Gastrocnemius medialis (tissue), 4 donors: ENCODE measurements around the gene NRROS. TPM values are rescaled to one million over a fixed set of nuclear protein-coding genes. Genes with fewer than 3 reads are reported as not detected.
"Not testable (repeated sequence)": the region's sequence is repeated elsewhere in the genome, so short reads cannot be mapped to it uniquely, and the experiment has no call there.

ENCODE experiments used
- ATAC-seq, 2 donors: fragments of 150-250 bp; one replicate each; pipeline ENCODE4 v1.9.1; 2016
- DNase-seq, 2 donors: peaks; one replicate each; pipeline ENCODE4 v3.0.0-alpha.2; 2019
- H3K27ac ChIP-seq, 4 donors: fragments of 200-600 bp; sonication (generic); 1 replicate in 1 of 4; 2 replicates in 3 of 4; pipeline ENCODE4 v1.5.1; 2016 to 2018; ENCODE audit warnings: mild to moderate bottlenecking in 2 of 4, moderate library complexity in 1 of 4
- H3K27me3 ChIP-seq, 3 donors: fragments of 200-600 bp; sonication (generic) in 2 of 3; 1 replicate in 1 of 3; 2 replicates in 2 of 3; pipeline versions ENCODE4 v1.5.1 to v1.6.0; 2016 to 2019; ENCODE audit warnings: mild to moderate bottlenecking in 1 of 3, moderate library complexity in 1 of 3
- H3K36me3 ChIP-seq, 2 donors: fragments of 200-600 bp; sonication (generic) in 1 of 2; one replicate each; pipeline ENCODE4 v1.5.1; 2017 to 2018
- H3K4me1 ChIP-seq, 2 donors: fragments of 200-600 bp; sonication (generic) in 1 of 2; one replicate each; pipeline ENCODE4 v1.5.1; 2016 to 2017; ENCODE audit warnings: mild to moderate bottlenecking in 2 of 2
- H3K4me3 ChIP-seq, 4 donors: fragments of 200-600 bp; sonication (generic) in 3 of 4; 1 replicate in 1 of 4; 2 replicates in 3 of 4; pipeline ENCODE4 v1.5.1; 2016 to 2019; ENCODE audit warnings: mild to moderate bottlenecking in 2 of 4
- H3K9me3 ChIP-seq, 3 donors: fragments of 200-600 bp; sonication (generic) in 2 of 3; 1 replicate in 1 of 3; 2 replicates in 2 of 3; pipeline ENCODE4 v1.5.1; 2016 to 2019
- POLR2A ChIP-seq, 2 donors: fragments of 450-650 bp; IDR thresholded peaks; one replicate each; pipeline ENCODE4 v1.6.1; 2017; ENCODE audit warnings: antibody characterized with exemption in 2 of 2, mild to moderate bottlenecking in 2 of 2, moderate library complexity in 2 of 2
- in situ Hi-C, 4 donors: fragments of 200-750 bp; cut with MboI; loops; one replicate each; pipeline versions ENCODE4 v1.15.0 to v1.8.0; 2017; ENCODE audit warnings: low sequenced_read_pairs in 4 of 4
- intact Hi-C: fragments of 100-400 bp; cut with DNase I; formaldehyde crosslinking; loops from one replicate; pipeline ENCODE4 v1.15.1; 2023; ENCODE audit warnings: low total_unique reads
- total RNA-seq, 4 donors: library from RNA; depleted of rRNA; stranded (reverse); fragments of >200 nt; gene quantifications; one replicate each; pipeline versions ENCODE4 v1.1.0 to v1.2.3, GENCODE V29; 2016
- TF ChIP-seq, protein P1 (sequence below), 5 experiments: fragments of 450-650 bp in 3 of 5; fragments of 200-600 bp in 2 of 5; sonication (generic) in 2 of 5; IDR thresholded peaks in 4 of 5; conservative IDR thresholded peaks in 1 of 5; 1 replicate in 4 of 5; 2 replicates in 1 of 5; pipeline ENCODE4 v1.5.1; 2016 to 2019; ENCODE audit warnings: antibody characterized with exemption in 5 of 5, mild to moderate bottlenecking in 3 of 5, moderate library complexity in 3 of 5

Gene NRROS
- total RNA-seq, 4 donors from 2014 or later, result 0.31 to 1.7 (median 0.96) TPM

DNA sequence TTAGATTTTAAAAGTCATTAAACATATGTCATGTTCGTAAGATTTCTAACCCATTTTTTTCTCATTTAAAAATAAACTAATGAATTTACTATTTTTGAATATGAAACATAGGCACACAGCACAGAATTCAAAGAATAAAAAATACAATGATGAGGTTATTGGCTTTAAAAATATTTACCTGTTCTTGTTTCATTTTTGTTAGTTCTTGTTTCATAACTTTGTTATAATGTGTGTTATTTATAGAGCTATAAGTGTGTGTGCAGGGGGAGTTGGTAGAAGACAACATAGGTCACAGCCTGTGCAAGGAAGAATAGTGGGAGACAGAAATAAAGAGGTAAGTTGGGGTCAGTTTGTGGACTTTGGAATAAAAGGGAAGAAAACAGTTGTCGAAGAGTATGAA, 30.8 kb upstream of the NRROS start:
- H3K27ac ChIP-seq, result no peak overlapping the region
- DNase-seq, result no peak
- no peaks in the 10 kb centered on the region for H3K9me3 ChIP-seq
- intact Hi-C loops (loop anchor here (1.0 kb wide), 1 partner anchor 77 kb away; no protein-coding TSS in a partner anchor), in situ Hi-C loops (loop anchor here in 1 of 4 donors (10.0 kb wide), 1 partner anchor 76 kb away; no protein-coding TSS in a partner anchor)
- no peak for ATAC-seq
- no peaks in the 10 kb centered on the region for H3K36me3 ChIP-seq
- no peaks in the 10 kb centered on the region for H3K27me3 ChIP-seq
- peaks cover 0 to 17% of the 10 kb centered on the region in 2 donors for H3K4me1 ChIP-seq
- H3K4me3 ChIP-seq, result no peak overlapping the region
- TF ChIP-seq POLR2A (IDR thresholded peaks at IDR 0.05), result no peak

DNA sequence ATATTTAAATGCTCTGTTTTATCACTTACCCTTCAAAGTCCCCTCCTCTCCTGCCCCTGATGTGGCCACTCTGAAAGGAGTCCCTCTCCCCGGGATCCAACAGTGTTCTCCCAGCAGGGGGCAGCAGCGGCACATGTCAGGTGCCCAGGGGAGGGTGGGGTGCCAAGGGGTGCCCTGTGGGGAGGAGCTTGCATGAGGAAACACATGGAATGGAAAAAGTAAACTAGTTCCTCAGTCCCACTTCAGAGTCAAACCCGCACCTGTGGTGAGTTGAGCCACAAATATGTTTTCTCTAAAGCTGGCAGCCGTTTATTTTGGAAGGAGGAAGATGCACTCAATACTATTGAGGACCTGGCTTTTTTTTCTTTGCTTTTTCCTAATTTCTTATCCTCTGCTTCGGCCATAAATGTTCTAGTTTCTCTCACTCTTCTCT, 30.1 kb upstream of the NRROS start:
- Histone ChIP-seq H3K27me3 (no peaks in the 10 kb centered on the region), H3K4me3 (no peak overlapping the region), H3K36me3 (no peaks in the 10 kb centered on the region), H3K4me1 (peaks cover 0 to 17% of the 10 kb centered on the region in 2 donors), H3K27ac (no peak overlapping the region), H3K9me3 (no peaks in the 10 kb centered on the region)
- in situ Hi-C loops (loop anchor here in 1 of 4 donors (10.0 kb wide), 1 partner anchor 75 kb away; no protein-coding TSS in a partner anchor), intact Hi-C loops (loop anchor here (1.0 kb wide), 1 partner anchor 76 kb away; no protein-coding TSS in a partner anchor)
- TF ChIP-seq POLR2A (IDR thresholded peaks at IDR 0.05), result no peak
- TF ChIP-seq, protein P1, sequence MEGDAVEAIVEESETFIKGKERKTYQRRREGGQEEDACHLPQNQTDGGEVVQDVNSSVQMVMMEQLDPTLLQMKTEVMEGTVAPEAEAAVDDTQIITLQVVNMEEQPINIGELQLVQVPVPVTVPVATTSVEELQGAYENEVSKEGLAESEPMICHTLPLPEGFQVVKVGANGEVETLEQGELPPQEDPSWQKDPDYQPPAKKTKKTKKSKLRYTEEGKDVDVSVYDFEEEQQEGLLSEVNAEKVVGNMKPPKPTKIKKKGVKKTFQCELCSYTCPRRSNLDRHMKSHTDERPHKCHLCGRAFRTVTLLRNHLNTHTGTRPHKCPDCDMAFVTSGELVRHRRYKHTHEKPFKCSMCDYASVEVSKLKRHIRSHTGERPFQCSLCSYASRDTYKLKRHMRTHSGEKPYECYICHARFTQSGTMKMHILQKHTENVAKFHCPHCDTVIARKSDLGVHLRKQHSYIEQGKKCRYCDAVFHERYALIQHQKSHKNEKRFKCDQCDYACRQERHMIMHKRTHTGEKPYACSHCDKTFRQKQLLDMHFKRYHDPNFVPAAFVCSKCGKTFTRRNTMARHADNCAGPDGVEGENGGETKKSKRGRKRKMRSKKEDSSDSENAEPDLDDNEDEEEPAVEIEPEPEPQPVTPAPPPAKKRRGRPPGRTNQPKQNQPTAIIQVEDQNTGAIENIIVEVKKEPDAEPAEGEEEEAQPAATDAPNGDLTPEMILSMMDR (IDR thresholded peaks at IDR 0.05 in 4 of 5, conservative IDR thresholded peaks at IDR 0.05 in 1 of 5), result peak; percentile 45 to 79 (median 76)
- ATAC-seq (peak; percentile 60 to 78), DNase-seq (peak; percentile 56 to 71)

DNA sequence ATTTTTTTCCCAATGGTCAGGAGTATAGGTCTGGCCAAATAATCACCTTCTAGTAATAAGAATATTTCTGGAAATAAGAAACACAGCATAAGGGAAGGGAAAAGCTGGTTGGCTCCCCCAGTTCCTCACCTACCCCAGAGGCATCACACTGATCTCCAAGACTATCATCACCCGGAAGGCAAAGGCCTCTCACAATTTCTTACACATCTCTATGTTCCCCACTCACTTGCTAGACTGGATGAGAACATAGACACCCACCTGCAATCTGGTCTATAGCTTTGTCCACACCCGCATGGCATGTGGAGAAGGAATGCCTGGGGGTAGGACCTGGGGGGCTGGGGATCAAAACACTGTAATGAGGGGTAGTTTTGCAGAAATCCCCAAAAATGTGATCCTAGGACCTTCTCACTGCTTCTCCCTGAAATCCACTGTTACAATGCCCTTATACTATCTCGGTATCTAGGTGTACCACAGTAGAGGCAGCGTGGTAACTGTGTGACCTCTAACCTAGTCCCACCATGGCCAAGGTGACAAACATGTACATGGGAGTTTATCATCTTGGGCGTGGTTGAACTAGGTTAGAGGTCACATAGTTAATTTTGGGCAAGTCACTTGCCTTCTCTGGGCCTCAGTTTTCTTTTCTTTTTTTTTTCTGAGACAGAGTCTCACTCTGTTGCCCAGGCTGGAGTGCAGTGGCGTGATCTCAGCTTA, 29.5 kb upstream of the NRROS start:
- H3K27ac ChIP-seq, result no peak overlapping the region

DNA sequence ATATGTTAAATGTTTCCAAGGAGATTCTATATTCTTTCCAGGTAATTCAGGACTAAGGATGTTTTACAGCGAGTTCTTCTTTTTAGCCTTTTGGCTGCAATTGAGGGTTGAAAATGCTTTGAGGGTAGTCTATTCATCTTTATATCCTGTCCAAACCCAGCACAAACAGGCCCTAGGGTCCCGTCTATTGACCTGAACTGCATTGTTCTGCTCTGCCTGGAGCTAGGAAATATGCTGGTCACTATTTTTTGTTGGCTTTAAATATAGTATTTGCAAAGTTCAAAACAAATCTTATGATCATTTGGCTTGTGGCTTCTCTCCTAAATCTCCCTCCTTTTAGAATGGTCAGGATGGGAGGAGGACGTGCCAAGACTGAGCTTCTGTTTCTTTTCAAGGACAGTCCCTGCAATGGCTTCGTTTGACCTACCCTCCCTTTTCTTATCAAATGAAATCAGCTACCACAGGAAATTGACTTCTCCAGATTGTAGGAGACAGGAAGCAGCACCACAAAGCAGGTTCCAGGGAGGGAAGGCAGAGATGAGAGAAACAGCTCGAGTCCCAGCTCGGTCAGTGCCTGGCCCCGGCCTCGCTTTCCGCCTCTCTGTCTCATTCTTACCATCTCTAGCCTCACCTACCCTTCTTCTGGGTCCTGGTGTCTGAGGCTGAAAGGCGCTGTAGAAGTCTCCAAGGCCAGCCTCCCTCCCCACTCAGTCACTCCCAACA, 27.6 kb upstream of the NRROS start:
- H3K4me1 ChIP-seq, result peaks cover 0 to 17% of the 10 kb centered on the region in 2 donors
- intact Hi-C loops (no loop called here), in situ Hi-C loops (loop anchor here in 1 of 4 donors (10.0 kb wide), 1 partner anchor 73 kb away; no protein-coding TSS in a partner anchor)
- no peaks in the 10 kb centered on the region for H3K36me3 ChIP-seq
- H3K27ac ChIP-seq, result peak overlapping the region; percentile 37 to 58 (median 52)
- ATAC-seq, result peak in 1 of 2 donors; percentile 45
- H3K4me3 ChIP-seq, result no peak overlapping the region
- DNase-seq, result no peak
- TF ChIP-seq, protein P1 (IDR thresholded peaks at IDR 0.05 in 4 of 5, conservative IDR thresholded peaks at IDR 0.05 in 1 of 5), result no peak
- no peak for TF ChIP-seq POLR2A (IDR thresholded peaks at IDR 0.05)
- no peaks in the 10 kb centered on the region for H3K9me3 ChIP-seq
- no peaks in the 10 kb centered on the region for H3K27me3 ChIP-seq

More for the DNA sequence above, 29.5 kb upstream of the NRROS start:
- intact Hi-C loops, result loop anchor here (1.0 kb wide), 1 partner anchor 75 kb away; no protein-coding TSS in a partner anchor
- ATAC-seq (no peak), DNase-seq (no peak)
- no peaks in the 10 kb centered on the region for H3K27me3 ChIP-seq
- peaks cover 0 to 17% of the 10 kb centered on the region in 2 donors for H3K4me1 ChIP-seq
- H3K36me3 ChIP-seq, result no peaks in the 10 kb centered on the region
- in situ Hi-C loops, result loop anchor here in 2 of 4 donors (10.0 kb wide), 1 partner anchor 75 kb away; no protein-coding TSS in a partner anchor
- H3K9me3 ChIP-seq, result no peaks in the 10 kb centered on the region
- TF ChIP-seq POLR2A (IDR thresholded peaks at IDR 0.05), result no peak
- TF ChIP-seq, protein P1 (IDR thresholded peaks at IDR 0.05 in 4 of 5, conservative IDR thresholded peaks at IDR 0.05 in 1 of 5), result no peak
- no peak overlapping the region for H3K4me3 ChIP-seq

DNA sequence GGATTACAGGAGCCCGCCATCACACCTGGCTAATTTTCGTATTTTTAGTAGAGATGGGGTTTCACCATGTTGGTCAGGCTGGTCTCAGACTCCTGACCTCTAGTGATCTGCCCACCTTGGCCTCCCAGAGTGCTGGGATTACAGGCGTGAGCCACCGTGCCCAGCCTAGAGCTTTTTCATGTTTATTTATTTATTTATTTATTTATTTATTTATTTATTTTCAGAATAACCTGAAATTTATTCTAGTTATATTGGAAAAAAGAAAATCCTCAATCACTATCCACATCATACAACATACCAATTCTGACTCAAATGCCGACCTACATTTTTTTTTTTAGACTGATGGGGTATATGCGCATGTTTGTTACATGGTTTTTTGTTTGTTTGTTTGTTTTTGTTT, 24.3 kb upstream of the NRROS start:
- ATAC-seq, H3K27ac ChIP-seq, H3K27me3 ChIP-seq, H3K36me3 ChIP-seq, intact Hi-C loops, DNase-seq, H3K4me3 ChIP-seq, H3K9me3 ChIP-seq: not testable (repeated sequence)
- H3K4me1 ChIP-seq, result peaks cover 0 to 20% of the 10 kb centered on the region in 2 donors
- in situ Hi-C loops, result loop anchor here in 1 of 4 donors (10.0 kb wide), 1 partner anchor 70 kb away; no protein-coding TSS in a partner anchor
